Measurements from ENCODE around the gene TNS3.

TNS3 gene

DNA sequence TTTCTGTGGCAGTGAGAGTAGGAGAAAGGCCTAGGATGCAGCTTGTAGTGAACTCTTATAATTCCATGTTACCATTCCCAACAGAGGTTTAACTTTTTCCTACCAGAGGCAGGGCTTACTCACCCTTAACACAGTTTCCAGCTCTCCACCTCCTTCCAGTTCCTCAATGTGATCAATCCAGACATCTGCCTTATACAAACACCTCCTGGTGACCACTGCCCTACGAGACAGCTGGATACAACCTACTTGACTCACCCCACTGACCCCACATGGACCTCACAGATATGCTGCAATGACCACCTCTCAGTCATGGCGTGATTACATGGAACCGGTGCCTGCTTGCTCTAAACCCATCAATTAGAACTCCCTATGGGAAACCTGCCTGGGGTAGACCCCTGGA is 326.5 kb downstream of the TNS3 start:
- no peak for DNase-seq (ENCODE audit: low read depth)
- no peak overlapping the region for H3K4me3 ChIP-seq (ENCODE audit: low read depth, low read length)
- TF ChIP-seq, protein P1, sequence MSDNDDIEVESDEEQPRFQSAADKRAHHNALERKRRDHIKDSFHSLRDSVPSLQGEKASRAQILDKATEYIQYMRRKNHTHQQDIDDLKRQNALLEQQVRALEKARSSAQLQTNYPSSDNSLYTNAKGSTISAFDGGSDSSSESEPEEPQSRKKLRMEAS (IDR thresholded peaks at IDR 0.05; ENCODE audit: low read depth, low read length): no peak
- TF ChIP-seq, protein P2, sequence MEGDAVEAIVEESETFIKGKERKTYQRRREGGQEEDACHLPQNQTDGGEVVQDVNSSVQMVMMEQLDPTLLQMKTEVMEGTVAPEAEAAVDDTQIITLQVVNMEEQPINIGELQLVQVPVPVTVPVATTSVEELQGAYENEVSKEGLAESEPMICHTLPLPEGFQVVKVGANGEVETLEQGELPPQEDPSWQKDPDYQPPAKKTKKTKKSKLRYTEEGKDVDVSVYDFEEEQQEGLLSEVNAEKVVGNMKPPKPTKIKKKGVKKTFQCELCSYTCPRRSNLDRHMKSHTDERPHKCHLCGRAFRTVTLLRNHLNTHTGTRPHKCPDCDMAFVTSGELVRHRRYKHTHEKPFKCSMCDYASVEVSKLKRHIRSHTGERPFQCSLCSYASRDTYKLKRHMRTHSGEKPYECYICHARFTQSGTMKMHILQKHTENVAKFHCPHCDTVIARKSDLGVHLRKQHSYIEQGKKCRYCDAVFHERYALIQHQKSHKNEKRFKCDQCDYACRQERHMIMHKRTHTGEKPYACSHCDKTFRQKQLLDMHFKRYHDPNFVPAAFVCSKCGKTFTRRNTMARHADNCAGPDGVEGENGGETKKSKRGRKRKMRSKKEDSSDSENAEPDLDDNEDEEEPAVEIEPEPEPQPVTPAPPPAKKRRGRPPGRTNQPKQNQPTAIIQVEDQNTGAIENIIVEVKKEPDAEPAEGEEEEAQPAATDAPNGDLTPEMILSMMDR (IDR thresholded peaks at IDR 0.05; ENCODE audit: low read depth, low read length): no peak
- TF ChIP-seq MYC (IDR thresholded peaks at IDR 0.05; ENCODE audit: low read depth, low read length) (no peak), POLR2A (IDR thresholded peaks at IDR 0.05; ENCODE audit: extremely low read depth, insufficient read length) (no peak)

DNA sequence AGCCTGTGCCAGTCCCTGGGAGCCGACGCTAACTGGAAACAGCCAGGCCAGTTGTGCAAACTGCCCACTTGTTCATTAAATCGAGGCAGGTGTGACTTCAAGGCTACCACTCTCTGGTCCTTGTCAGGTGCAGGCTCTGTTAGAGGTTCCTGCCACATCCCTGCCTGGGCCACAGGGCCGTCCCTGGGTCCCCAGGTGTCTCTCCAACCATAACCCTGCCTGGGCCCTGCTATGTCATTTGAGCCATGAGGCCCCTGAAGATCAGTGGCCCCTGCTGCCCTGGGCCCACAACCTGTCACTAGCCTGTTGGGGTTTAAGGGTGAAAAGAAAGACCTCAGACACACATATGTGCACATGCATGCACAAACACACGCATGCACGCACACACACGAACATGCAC is 326.9 kb downstream of the TNS3 start:
- H3K4me3 ChIP-seq (ENCODE audit: low read depth, low read length): peak overlapping the region; percentile 35
- TF ChIP-seq, protein P2 (IDR thresholded peaks at IDR 0.05; ENCODE audit: low read depth, low read length): no peak
- TF ChIP-seq MYC (IDR thresholded peaks at IDR 0.05; ENCODE audit: low read depth, low read length) (no peak), POLR2A (IDR thresholded peaks at IDR 0.05; ENCODE audit: extremely low read depth, insufficient read length) (no peak)
- TF ChIP-seq, protein P1 (IDR thresholded peaks at IDR 0.05; ENCODE audit: low read depth, low read length): no peak
- no peak for DNase-seq (ENCODE audit: low read depth)

DNA sequence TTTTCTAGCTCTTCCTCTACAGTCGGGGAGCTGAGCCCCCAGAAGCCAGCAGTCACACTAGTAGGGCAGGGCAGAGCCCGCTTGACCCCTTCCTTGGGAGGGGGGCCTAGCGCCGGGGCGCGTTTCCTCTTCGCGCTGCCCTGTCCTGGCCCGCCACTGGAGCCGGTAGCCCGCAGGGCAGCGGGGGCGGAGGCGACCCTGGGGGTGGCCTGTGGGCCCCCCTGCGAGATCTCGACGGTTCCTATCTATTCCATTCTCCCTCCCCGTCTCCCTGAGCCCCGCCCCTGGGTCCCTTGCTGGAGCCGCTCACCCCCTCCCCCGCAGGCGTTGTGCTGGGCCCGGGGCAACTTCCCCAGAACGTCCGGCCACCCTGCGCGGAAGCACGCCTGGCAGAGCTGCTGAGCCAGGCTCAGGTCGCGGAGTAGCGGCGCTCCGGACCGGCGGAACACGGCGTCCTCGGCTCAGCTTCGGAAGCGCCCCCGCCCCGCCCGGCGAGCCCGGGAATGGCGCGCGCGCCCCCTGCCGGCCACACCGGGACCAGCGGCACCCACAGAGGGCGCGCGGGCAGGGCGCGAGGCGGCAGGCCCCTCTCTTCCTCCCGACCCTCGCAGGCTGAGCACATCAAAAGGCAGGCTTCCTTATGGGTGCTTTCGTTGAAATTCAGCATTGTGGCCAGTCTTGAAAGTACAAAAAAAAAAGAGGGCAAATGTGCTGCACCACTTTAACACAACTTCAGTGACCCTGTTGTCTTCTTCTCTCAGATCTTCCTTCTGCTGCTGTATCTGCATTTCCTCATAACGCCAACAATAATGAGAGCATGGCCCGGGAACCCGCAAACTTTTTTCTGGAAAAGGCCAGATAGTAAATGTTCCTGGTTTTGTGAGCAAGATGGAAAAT is 327.6 kb downstream of the TNS3 start:
- peak overlapping the region; percentile 58 for H3K4me3 ChIP-seq (ENCODE audit: low read depth, low read length)
- DNase-seq (ENCODE audit: low read depth): peak; percentile 97
- TF ChIP-seq, protein P1 (IDR thresholded peaks at IDR 0.05; ENCODE audit: low read depth, low read length): no peak
- 0 out of 2 replicates have a peak, but pooled peaks have one; percentile 27 for TF ChIP-seq MYC (IDR thresholded peaks at IDR 0.05; ENCODE audit: low read depth, low read length)
- no peak for TF ChIP-seq POLR2A (IDR thresholded peaks at IDR 0.05; ENCODE audit: extremely low read depth, insufficient read length)
- TF ChIP-seq, protein P2 (IDR thresholded peaks at IDR 0.05; ENCODE audit: low read depth, low read length): peak; percentile 57

DNA sequence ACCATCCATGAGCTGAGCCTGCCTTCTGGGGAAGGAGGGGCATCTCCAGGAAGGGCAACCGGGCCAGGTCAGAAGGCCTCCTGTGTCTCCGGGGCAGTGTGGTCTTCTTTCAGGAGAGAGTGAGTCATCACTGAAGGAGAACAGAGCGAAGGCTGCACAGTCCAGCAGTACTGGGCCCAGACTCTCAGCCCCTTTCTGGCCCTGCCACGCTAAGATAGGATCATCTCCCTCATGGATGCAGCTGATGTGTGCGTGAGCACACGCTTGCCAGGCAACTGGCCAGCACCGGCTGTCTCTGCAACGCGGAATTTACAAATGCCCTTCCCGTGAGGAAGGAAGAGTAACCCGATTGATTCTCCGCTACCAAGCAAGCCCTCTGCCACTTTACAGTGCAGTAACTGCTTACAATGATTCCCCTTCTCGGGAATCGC is 328.2 kb downstream of the TNS3 start:
- TF ChIP-seq, protein P1 (IDR thresholded peaks at IDR 0.05; ENCODE audit: low read depth, low read length): 0 out of 2 replicates have a peak, but pooled peaks have one; percentile 13
- no peak for TF ChIP-seq MYC (IDR thresholded peaks at IDR 0.05; ENCODE audit: low read depth, low read length)
- H3K4me3 ChIP-seq (ENCODE audit: low read depth, low read length): peak overlapping the region; percentile 58
- peak; percentile 88 for DNase-seq (ENCODE audit: low read depth)

DNA sequence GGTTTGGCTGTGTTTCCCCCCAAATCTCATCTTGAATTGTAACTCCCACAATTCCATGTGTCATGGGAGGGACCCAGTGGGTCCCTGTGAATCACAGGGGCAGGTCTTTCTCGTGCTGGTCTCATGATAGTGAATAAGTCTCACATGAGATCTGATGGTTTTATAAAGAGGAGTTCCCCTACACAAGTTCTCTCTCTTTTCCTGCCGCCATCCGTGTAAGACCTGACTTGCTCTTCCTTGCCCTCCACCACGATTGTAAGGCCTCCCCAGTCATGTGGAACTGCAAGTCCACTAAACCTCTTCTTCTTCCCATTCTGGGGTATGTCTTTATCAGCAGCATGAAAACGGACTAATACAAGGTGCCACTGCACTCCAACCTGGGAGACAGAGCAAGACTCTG is 329.2 kb downstream of the TNS3 start:
- H3K4me3 ChIP-seq (ENCODE audit: low read depth, low read length): no peak overlapping the region
- TF ChIP-seq POLR2A (IDR thresholded peaks at IDR 0.05; ENCODE audit: extremely low read depth, insufficient read length) (no peak), MYC (IDR thresholded peaks at IDR 0.05; ENCODE audit: low read depth, low read length) (no peak)
- TF ChIP-seq, protein P2 (IDR thresholded peaks at IDR 0.05; ENCODE audit: low read depth, low read length): no peak
- TF ChIP-seq, protein P1 (IDR thresholded peaks at IDR 0.05; ENCODE audit: low read depth, low read length): no peak
- DNase-seq (ENCODE audit: low read depth): no peak

DNA sequence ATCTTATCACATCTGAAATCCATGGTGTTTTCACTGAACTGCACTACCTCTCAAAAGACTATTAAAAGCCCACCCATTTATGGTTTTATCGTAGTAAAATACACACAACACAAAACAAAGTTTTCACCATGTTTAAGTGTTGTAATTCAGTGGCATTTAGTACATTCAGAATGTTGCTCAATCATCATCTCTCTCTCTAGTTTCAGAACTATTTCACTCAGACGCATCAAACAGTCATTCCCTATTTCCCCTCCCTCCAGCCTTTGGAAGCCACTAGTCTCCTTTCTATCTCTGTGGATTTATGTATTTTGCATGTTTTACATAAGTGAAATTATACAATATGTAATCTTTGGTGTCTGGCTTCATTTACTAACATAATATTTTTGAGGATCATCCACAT is 332.6 kb downstream of the TNS3 start:
- TF ChIP-seq, protein P2 (IDR thresholded peaks at IDR 0.05; ENCODE audit: low read depth, low read length): no peak
- TF ChIP-seq, protein P1 (IDR thresholded peaks at IDR 0.05; ENCODE audit: low read depth, low read length): no peak
- TF ChIP-seq MYC (IDR thresholded peaks at IDR 0.05; ENCODE audit: low read depth, low read length) (no peak), POLR2A (IDR thresholded peaks at IDR 0.05; ENCODE audit: extremely low read depth, insufficient read length) (no peak)
- DNase-seq (ENCODE audit: low read depth): no peak
- no peak overlapping the region for H3K4me3 ChIP-seq (ENCODE audit: low read depth, low read length)
